GM12878 (cell line): ENCODE data around the gene ABCC3.

Experiments
- CREB1 ChIP-seq: IDR thresholded peaks from 2 replicates; pipeline ENCODE4 v1.6.1; 2012; ENCODE audit warnings: low read depth, mild to moderate bottlenecking, inconsistent platforms
- EZH2 ChIP-seq: IDR thresholded peaks from 2 replicates; pipeline ENCODE4 v1.6.1; 2012; ENCODE audit warnings: low read depth, mild to moderate bottlenecking, control low read depth, inconsistent platforms, low read length, borderline replicate concordance; ENCODE audit not compliant: control insufficient read depth
- GABPA ChIP-seq: IDR thresholded peaks from 2 replicates; pipeline ENCODE4 v1.6.1; 2014; ENCODE audit warnings: antibody characterized with exemption, low read depth, mild to moderate bottlenecking, inconsistent platforms
- IRF4 ChIP-seq: IDR thresholded peaks from 2 replicates; pipeline ENCODE4 v1.6.1; 2011; ENCODE audit warnings: low read depth, low read length
- SRF ChIP-seq, 2 experiments: IDR thresholded peaks; 2 replicates each; pipeline ENCODE4 v1.6.1; 2011; ENCODE audit warnings: low read depth in 2 of 2, low read length in 2 of 2, mild to moderate bottlenecking in 1 of 2, moderate library complexity in 1 of 2
- TF ChIP-seq, protein P1 (sequence below): fragments of 450-650 bp; formaldehyde crosslinking; IDR thresholded peaks from 2 replicates; pipeline ENCODE4 v1.4.0; 2022; ENCODE audit warnings: mild to moderate bottlenecking, moderate library complexity

DNA sequence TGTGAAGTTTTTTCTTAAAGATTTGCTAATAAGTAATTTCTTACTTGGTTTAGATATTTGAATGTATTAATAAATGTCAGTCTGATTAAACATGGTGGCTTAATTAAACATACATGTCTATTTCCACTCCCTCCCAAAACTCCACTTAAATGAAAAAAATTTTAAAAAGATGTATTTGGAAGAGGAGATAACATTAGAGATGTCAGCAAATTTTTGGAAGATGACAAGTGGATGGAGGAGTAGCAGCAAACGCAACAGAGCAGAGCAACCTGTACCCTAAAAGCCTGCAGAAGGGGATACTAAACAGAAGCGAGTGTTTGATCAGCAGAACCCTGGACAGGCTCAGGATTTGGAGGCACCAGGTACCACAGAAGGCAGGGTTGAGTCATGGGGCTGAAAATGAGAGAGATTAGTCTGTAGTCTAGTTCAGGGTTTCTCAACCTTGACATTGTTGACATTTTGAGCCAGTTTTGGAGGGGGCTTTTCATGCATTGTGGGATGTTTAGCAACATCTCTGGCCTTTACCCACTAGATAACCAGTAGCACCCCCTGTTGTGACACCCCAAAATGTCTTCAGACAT lies 102.5 kb downstream of the ABCC3 start:
- TF ChIP-seq CREB1 (no peak), IRF4 (no peak), GABPA (no peak), EZH2 (no peak), SRF (IDR thresholded peaks at IDR 0.05; ENCODE audit: low read depth in 2 of 2, low read length in 2 of 2) (no peak)
- TF ChIP-seq, protein P1, sequence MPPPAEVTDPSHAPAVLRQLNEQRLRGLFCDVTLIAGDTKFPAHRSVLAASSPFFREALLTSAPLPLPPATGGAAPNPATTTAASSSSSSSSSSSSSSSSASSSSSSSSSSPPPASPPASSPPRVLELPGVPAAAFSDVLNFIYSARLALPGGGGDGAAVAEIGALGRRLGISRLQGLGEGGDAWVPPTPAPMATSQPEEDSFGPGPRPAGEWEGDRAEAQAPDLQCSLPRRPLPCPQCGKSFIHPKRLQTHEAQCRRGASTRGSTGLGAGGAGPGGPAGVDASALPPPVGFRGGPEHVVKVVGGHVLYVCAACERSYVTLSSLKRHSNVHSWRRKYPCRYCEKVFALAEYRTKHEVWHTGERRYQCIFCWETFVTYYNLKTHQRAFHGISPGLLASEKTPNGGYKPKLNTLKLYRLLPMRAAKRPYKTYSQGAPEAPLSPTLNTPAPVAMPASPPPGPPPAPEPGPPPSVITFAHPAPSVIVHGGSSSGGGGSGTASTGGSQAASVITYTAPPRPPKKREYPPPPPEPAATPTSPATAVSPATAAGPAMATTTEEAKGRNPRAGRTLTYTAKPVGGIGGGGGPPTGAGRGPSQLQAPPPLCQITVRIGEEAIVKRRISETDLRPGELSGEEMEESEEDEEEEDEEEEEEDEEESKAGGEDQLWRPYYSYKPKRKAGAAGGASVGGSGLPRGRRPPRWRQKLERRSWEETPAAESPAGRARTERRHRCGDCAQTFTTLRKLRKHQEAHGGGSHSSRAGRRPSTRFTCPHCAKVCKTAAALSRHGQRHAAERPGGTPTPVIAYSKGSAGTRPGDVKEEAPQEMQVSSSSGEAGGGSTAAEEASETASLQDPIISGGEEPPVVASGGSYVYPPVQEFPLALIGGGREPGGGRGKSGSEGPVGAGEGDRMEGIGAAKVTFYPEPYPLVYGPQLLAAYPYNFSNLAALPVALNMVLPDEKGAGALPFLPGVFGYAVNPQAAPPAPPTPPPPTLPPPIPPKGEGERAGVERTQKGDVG (CRISPR knock-in tag) = no peak
